Neural progenitor cell (in vitro differentiated cells): ENCODE data around the gene STX1B. TPM values are rescaled to one million over a fixed set of nuclear protein-coding genes. Genes with fewer than 3 reads are reported as not detected.

Source experiments
- DNase-seq: peaks from one replicate; pipeline ENCODE4 v3.0.0-alpha.2; 2016; ENCODE audit warnings: low spot score
- H2AFZ ChIP-seq: fragments of 200-600 bp; sonication (generic); replicated peaks from 2 replicates; pipeline ENCODE4 v1.6.1; 2016; ENCODE audit warnings: antibody characterized with exemption
- H3F3A ChIP-seq: fragments of 200-600 bp; sonication (generic); 2 replicates; pipeline ENCODE4 v1.6.1; 2016; ENCODE audit warnings: antibody characterized with exemption, low read depth
- H3K27ac ChIP-seq: fragments of 200-600 bp; sonication (generic); 2 replicates; pipeline ENCODE4 v1.5.1; 2016; ENCODE audit warnings: mild to moderate bottlenecking
- H3K27me3 ChIP-seq: fragments of 200-600 bp; sonication (generic); 2 replicates; pipeline ENCODE4 v1.6.1; 2016; ENCODE audit warnings: mild to moderate bottlenecking, moderate library complexity
- H3K36me3 ChIP-seq: fragments of 200-600 bp; sonication (generic); 2 replicates; pipeline ENCODE4 v1.5.1; 2016
- H3K4me1 ChIP-seq: fragments of 200-600 bp; sonication (generic); 2 replicates; pipeline ENCODE4 v1.6.1; 2016; ENCODE audit warnings: mixed run types
- H3K4me2 ChIP-seq: fragments of 200-600 bp; sonication (generic); 2 replicates; pipeline ENCODE4 v1.6.1; 2016
- H3K4me3 ChIP-seq: fragments of 200-600 bp; sonication (generic); 2 replicates; pipeline ENCODE4 v1.5.1; 2016
- H3K79me2 ChIP-seq: fragments of 200-600 bp; sonication (generic); 2 replicates; pipeline ENCODE4 v1.6.1; 2016; ENCODE audit warnings: low read depth
- H3K9ac ChIP-seq: fragments of 200-600 bp; sonication (generic); 2 replicates; pipeline ENCODE4 v1.6.1; 2016
- H3K9me3 ChIP-seq: fragments of 200-600 bp; sonication (generic); 2 replicates; pipeline ENCODE4 v1.5.1; 2016; ENCODE audit warnings: low read depth
- H4K20me1 ChIP-seq: fragments of 200-600 bp; sonication (generic); 2 replicates; pipeline ENCODE4 v1.6.1; 2016; ENCODE audit warnings: low read depth
- H3K27ac Mint-ChIP-seq: 3 replicates; pipeline ENCODE4 v1.8.0; 2021; ENCODE audit warnings: mixed read lengths
- H3K27me3 Mint-ChIP-seq: 2 replicates; pipeline ENCODE4 v1.8.0; 2022; ENCODE audit warnings: low read depth, mild to moderate bottlenecking, inconsistent platforms, moderate library complexity, mixed read lengths; ENCODE audit not compliant: insufficient read depth
- H3K36me3 Mint-ChIP-seq: 3 replicates; pipeline ENCODE4 v1.8.0; 2021; ENCODE audit warnings: mixed read lengths
- H3K4me1 Mint-ChIP-seq: 3 replicates; pipeline ENCODE4 v1.8.0; 2021; ENCODE audit warnings: mixed read lengths
- H3K4me3 Mint-ChIP-seq: 3 replicates; pipeline ENCODE4 v1.8.0; 2021; ENCODE audit warnings: mild to moderate bottlenecking, moderate library complexity, mixed read lengths
- H3K9me3 Mint-ChIP-seq: 3 replicates; pipeline ENCODE4 v1.8.0; 2020; ENCODE audit warnings: mixed read lengths
- CTCF ChIP-seq: fragments of 200-600 bp; sonication (generic); IDR thresholded peaks from 2 replicates; pipeline ENCODE4 v1.5.1; 2017; ENCODE audit warnings: antibody characterized with exemption, mild to moderate bottlenecking
- EZH2 ChIP-seq: fragments of 200-600 bp; sonication (generic); IDR thresholded peaks from 2 replicates; pipeline ENCODE4 v1.6.1; 2017; ENCODE audit warnings: antibody characterized with exemption, mild to moderate bottlenecking, moderate library complexity
- EZH2phosphoT487 ChIP-seq: fragments of 200-600 bp; sonication (generic); IDR thresholded peaks from 2 replicates; pipeline ENCODE4 v1.6.1; 2017; ENCODE audit warnings: antibody characterized with exemption
- total RNA-seq: library from RNA; depleted of rRNA; stranded (reverse); fragments of >200 nt; gene quantifications from 2 replicates; pipeline ENCODE4 v1.2.3, GENCODE V29; 2015; ENCODE audit warnings: low replicate concordance

The STX1B gene
- total RNA-seq, 1 donor from 2014 or later = 7.3 TPM

- no peak overlapping the region for H3K4me3 Mint-ChIP-seq
- Histone ChIP-seq H3K27me3 (peaks cover 26% of the 10 kb centered on the region), H3K4me2 (no peak overlapping the region), H3K79me2 (no peaks in the 10 kb centered on the region), H3K9me3 (no peaks in the 10 kb centered on the region), H3K4me3 (no peak overlapping the region), H2AFZ (no peak overlapping the region), H3K27ac (no peak overlapping the region), H3K36me3 (no peaks in the 10 kb centered on the region), H4K20me1 (no peaks in the 10 kb centered on the region), H3F3A (peaks cover 23% of the 10 kb centered on the region), H3K9ac (no peak overlapping the region), H3K4me1 (peaks cover 8% of the 10 kb centered on the region)
- peaks cover 7% of the 10 kb centered on the region for H3K27me3 Mint-ChIP-seq
- no peak for DNase-seq
- H3K36me3 Mint-ChIP-seq = peaks cover 3% of the 10 kb centered on the region
- peaks cover 5% of the 10 kb centered on the region for H3K4me1 Mint-ChIP-seq
- no peaks in the 10 kb centered on the region for H3K9me3 Mint-ChIP-seq
- H3K27ac Mint-ChIP-seq = no peak overlapping the region
- no peak for TF ChIP-seq EZH2phosphoT487
- TF ChIP-seq CTCF = no peak
- TF ChIP-seq EZH2 = no peak
Measured at GRCh38 chr16:30992931-30993816, 17.3 kb downstream of the STX1B start.

GRCh38 chr16:30992276-30992780 lies 18.1 kb downstream of the STX1B start:
- no peak overlapping the region for H2AFZ ChIP-seq
- H3F3A ChIP-seq = peaks cover 15% of the 10 kb centered on the region
- Mint-ChIP-seq H3K27me3 (peaks cover 4% of the 10 kb centered on the region), H3K4me1 (peaks cover 5% of the 10 kb centered on the region), H3K36me3 (peaks cover 3% of the 10 kb centered on the region), H3K4me3 (no peak overlapping the region), H3K9me3 (no peaks in the 10 kb centered on the region), H3K27ac (no peak overlapping the region)
- H3K4me1 ChIP-seq = peaks cover 8% of the 10 kb centered on the region
- H3K9ac ChIP-seq = no peak overlapping the region
- H3K4me2 ChIP-seq = no peak overlapping the region
- H3K9me3 ChIP-seq = no peaks in the 10 kb centered on the region
- TF ChIP-seq EZH2 (no peak), CTCF (no peak), EZH2phosphoT487 (no peak)
- H3K36me3 ChIP-seq = no peaks in the 10 kb centered on the region
- no peak for DNase-seq
- H3K79me2 ChIP-seq = no peaks in the 10 kb centered on the region
- H3K27ac ChIP-seq = no peak overlapping the region
- no peak overlapping the region for H3K4me3 ChIP-seq
- H4K20me1 ChIP-seq = no peaks in the 10 kb centered on the region
- H3K27me3 ChIP-seq = peaks cover 17% of the 10 kb centered on the region

- DNase-seq = no peak
- Histone ChIP-seq H3K4me2 (no peak overlapping the region), H3K4me3 (no peak overlapping the region), H3K27ac (no peak overlapping the region), H2AFZ (no peak overlapping the region), H3K27me3 (peaks cover 4% of the 10 kb centered on the region), H3K9ac (no peak overlapping the region), H3K9me3 (no peaks in the 10 kb centered on the region), H3K4me1 (no peaks in the 10 kb centered on the region), H3F3A (peaks cover 10% of the 10 kb centered on the region), H4K20me1 (no peaks in the 10 kb centered on the region), H3K36me3 (no peaks in the 10 kb centered on the region), H3K79me2 (no peaks in the 10 kb centered on the region)
- H3K9me3 Mint-ChIP-seq = no peaks in the 10 kb centered on the region
- peak overlapping the region; percentile 82 for H3K27ac Mint-ChIP-seq
- no peaks in the 10 kb centered on the region for H3K4me1 Mint-ChIP-seq
- H3K27me3 Mint-ChIP-seq = peaks cover 9% of the 10 kb centered on the region
- TF ChIP-seq CTCF (no peak), EZH2 (no peak), EZH2phosphoT487 (no peak)
- peak overlapping the region; percentile 61 for H3K4me3 Mint-ChIP-seq
- H3K36me3 Mint-ChIP-seq = no peaks in the 10 kb centered on the region
Measured at GRCh38 chr16:30991052-30991451, 19.4 kb downstream of the STX1B start.
